ENCODE data around the gene JPT2.

- TF ChIP-seq EZH2 (IDR thresholded peaks at IDR 0.05; ENCODE audit: borderline replicate concordance) (no peak), CTCF (IDR thresholded peaks at IDR 0.05; ENCODE audit: poor library complexity) (no peak)
Observed at GRCh38 chr16:1691956-1692355, 13.9 kb downstream of the JPT2 start.

Data from hepatocyte (in vitro differentiated cells).